HCT116 (cell line): ENCODE results near the gene TIMM29. TPM values are rescaled to one million over a fixed set of nuclear protein-coding genes. Genes with fewer than 3 reads are reported as not detected.

Experiments used
- ATAC-seq: fragments of 200-7000 bp; cut with Tn5 transposase; 2 replicates; pipeline ENCODE4 v1.9.1; 2020; ENCODE audit warnings: mild to moderate bottlenecking, moderate library complexity
- BruUV-seq: library from RNA; stranded (reverse); fragments of 400-500 nt; replicated peaks from 2 replicates; lab custom pipeline; 2021; lab: Mats Ljungman, UMichigan
- CTCF ChIA-PET: fragments of 300-600 bp; sonication (Branson Sonifier 250); formaldehyde crosslinking; loops from one replicate; lab custom pipeline; 2021; ENCODE audit warnings: antibody characterized with exemption; lab: Charles Lee
- POLR2A ChIA-PET: fragments of 300-600, 350-600 bp; sonication (Branson Sonifier 250); formaldehyde crosslinking; loops from one replicate; lab custom pipeline; 2021; ENCODE audit warnings: antibody characterized with exemption; lab: Charles Lee
- RAD21 ChIA-PET, 2 experiments: fragments of 300-600 bp; sonication (Branson Sonifier 250); formaldehyde crosslinking; loops; one replicate each; lab custom pipeline; 2023; ENCODE audit warnings: low total read pairs in 2 of 2; ENCODE audit not compliant: uncharacterized antibody in 2 of 2, unreplicated experiment in 2 of 2, low non-redundant PET in 1 of 2; lab: Charles Lee
- DNase-seq: peaks from one replicate; pipeline ENCODE4 v3.0.0-alpha.2; 2010; ENCODE audit warnings: low read depth, low spot score
- H2AFZ ChIP-seq: fragments of 200-600 bp; shearing (Covaris generic), sonication (generic); 2 replicates; pipeline ENCODE4 v1.6.1; 2017; ENCODE audit warnings: low read depth, mixed run types, mixed read lengths, antibody characterized with exemption, low read length; ENCODE audit not compliant: poor library complexity, severe bottlenecking
- H3K27ac ChIP-seq: 2 replicates; pipeline ENCODE4 v1.5.1; 2012; ENCODE audit warnings: low read depth, low read length
- H3K27me3 ChIP-seq: fragments of 200-600 bp; sonication (generic); 2 replicates; pipeline ENCODE4 v1.6.1; 2016; ENCODE audit warnings: mixed run types, low read length, mixed read lengths; ENCODE audit not compliant: insufficient read depth
- H3K36me3 ChIP-seq, 2 experiments: fragments of 200-500 bp in 1 of 2; fragments of 200-600 bp in 1 of 2; sonication (Bioruptor generic) in 1 of 2; sonication (generic) in 1 of 2; 2 replicates each; pipeline versions ENCODE4 v1.5.1 to v1.6.1; 2014 to 2016; ENCODE audit warnings: low read length in 2 of 2, inconsistent platforms in 1 of 2, mixed read lengths in 1 of 2, mixed run types in 1 of 2; ENCODE audit not compliant: insufficient read depth in 2 of 2, control insufficient read depth in 1 of 2
- H3K4me1 ChIP-seq, 2 experiments: fragments of 200-600 bp in 1 of 2; sonication (generic) in 1 of 2; 2 replicates each; pipeline versions ENCODE4 v1.5.1 to v1.6.1; 2012 to 2017; ENCODE audit warnings: low read length in 2 of 2, inconsistent platforms in 1 of 2, mild to moderate bottlenecking in 1 of 2, mixed read lengths in 1 of 2, mixed run types in 1 of 2, moderate library complexity in 1 of 2; ENCODE audit not compliant: insufficient read depth in 2 of 2, control insufficient read depth in 1 of 2
- H3K4me2 ChIP-seq: fragments of 200-600 bp; sonication (generic); 2 replicates; pipeline ENCODE4 v1.6.1; 2017; ENCODE audit warnings: mixed run types, low read length, mixed read lengths
- H3K4me3 ChIP-seq, 2 experiments: fragments of 200-600 bp in 1 of 2; sonication (generic) in 1 of 2; replicated peaks in 1 of 2; 2 replicates each; pipeline ENCODE4 v1.5.1; 2011 to 2016; ENCODE audit warnings: low read length in 2 of 2, control low read depth in 1 of 2, low read depth in 1 of 2, mild to moderate bottlenecking in 1 of 2, mixed read lengths in 1 of 2, mixed run types in 1 of 2
- H3K79me2 ChIP-seq: fragments of 200-600 bp; sonication (generic); 2 replicates; pipeline ENCODE4 v1.6.1; 2017; ENCODE audit warnings: mild to moderate bottlenecking, mixed run types, low read length, moderate library complexity, mixed read lengths; ENCODE audit not compliant: insufficient read depth
- H3K9ac ChIP-seq: fragments of 200-600 bp; sonication (generic); 2 replicates; pipeline ENCODE4 v1.6.1; 2016; ENCODE audit warnings: low read length, mixed read lengths
- H3K9me2 ChIP-seq: fragments of 200-600 bp; sonication (generic), shearing (Covaris generic); 2 replicates; pipeline ENCODE4 v1.6.1; 2017; ENCODE audit warnings: mixed run types, mild to moderate bottlenecking, moderate library complexity; ENCODE audit not compliant: insufficient read depth
- H3K9me3 ChIP-seq, 2 experiments: fragments of 200-500 bp in 1 of 2; fragments of 200-600 bp in 1 of 2; sonication (Bioruptor generic) in 1 of 2; sonication (generic) in 1 of 2; 2 replicates each; pipeline ENCODE4 v1.6.1; 2014 to 2017; ENCODE audit warnings: low read length in 2 of 2, mixed read lengths in 2 of 2, inconsistent platforms in 1 of 2, low read depth in 1 of 2, mild to moderate bottlenecking in 1 of 2, mixed run types in 1 of 2, moderate library complexity in 1 of 2; ENCODE audit not compliant: control insufficient read depth in 1 of 2, insufficient read depth in 1 of 2
- H4K20me1 ChIP-seq: fragments of 200-600 bp; sonication (generic), shearing (Covaris generic); 2 replicates; pipeline ENCODE4 v1.6.1; 2017; ENCODE audit warnings: mixed run types, mild to moderate bottlenecking, moderate library complexity; ENCODE audit not compliant: insufficient read depth
- CEBPB ChIP-seq: IDR thresholded peaks from 2 replicates; pipeline ENCODE4 v1.6.1; 2012; ENCODE audit warnings: low read depth
- EGR1 ChIP-seq: IDR thresholded peaks from 2 replicates; pipeline ENCODE4 v1.6.1; 2012; ENCODE audit warnings: low read depth
- EZH2 ChIP-seq: fragments of 200-600 bp; sonication (generic); IDR thresholded peaks from 2 replicates; pipeline ENCODE4 v1.6.1; 2017; ENCODE audit warnings: antibody characterized with exemption, mixed run types
- EZH2phosphoT487 ChIP-seq: fragments of 200-600 bp; IDR thresholded peaks from 2 replicates; pipeline ENCODE4 v1.6.1; 2018; ENCODE audit warnings: antibody characterized with exemption, borderline replicate concordance
- POLR2AphosphoS5 ChIP-seq: IDR thresholded peaks from 2 replicates; pipeline ENCODE4 v1.6.1; 2011; ENCODE audit warnings: mild to moderate bottlenecking, low read depth, low read length, moderate library complexity
- SP1 ChIP-seq: IDR thresholded peaks from 2 replicates; pipeline ENCODE4 v1.6.1; 2012; ENCODE audit warnings: low read depth
- YY1 ChIP-seq: IDR thresholded peaks from 2 replicates; pipeline ENCODE4 v1.6.1; 2011; ENCODE audit warnings: low read length, low read depth, moderate library complexity, mild to moderate bottlenecking; ENCODE audit not compliant: insufficient replicate concordance; ENCODE audit errors: extremely low read depth
- ZBTB33 ChIP-seq: IDR thresholded peaks from 2 replicates; pipeline ENCODE4 v1.6.1; 2011; ENCODE audit warnings: mild to moderate bottlenecking, low read length, moderate library complexity; ENCODE audit not compliant: insufficient replicate concordance; ENCODE audit errors: extremely low read depth
- ZFX ChIP-seq: fragments of 450-650 bp; IDR thresholded peaks from 2 replicates; pipeline ENCODE4 v1.6.1; 2017
- ZNF274 ChIP-seq: fragments of 200-500 bp; sonication (Bioruptor generic); IDR thresholded peaks from 2 replicates; pipeline ENCODE4 v1.6.1; 2014; ENCODE audit warnings: mild to moderate bottlenecking, low read depth, low read length, inconsistent platforms
- intact Hi-C: fragments of 100-400 bp; cut with micrococcal nuclease; formaldehyde crosslinking; loops from 2 replicates; pipeline ENCODE4 v1.10.0; 2022
- total RNA-seq: library from RNA; stranded (reverse); gene quantifications from one replicate; pipeline ENCODE4 v1.2.1, GENCODE V29; 2021; ENCODE audit not compliant: unreplicated experiment
- TF ChIP-seq, protein P1 (sequence below): IDR thresholded peaks from 2 replicates; pipeline ENCODE4 v1.6.1; 2012
- TF ChIP-seq, protein P2 (sequence below), 3 experiments: fragments of 200-600 bp in 1 of 3; sonication (generic) in 1 of 3; IDR thresholded peaks in 2 of 3; conservative IDR thresholded peaks in 1 of 3; 2 replicates each; pipeline ENCODE4 v1.5.1; 2012 to 2017; ENCODE audit warnings: low read depth in 2 of 3, low read length in 2 of 3, antibody characterized with exemption in 1 of 3, borderline replicate concordance in 1 of 3, control low read depth in 1 of 3, mild to moderate bottlenecking in 1 of 3, mixed read lengths in 1 of 3, mixed run types in 1 of 3, moderate library complexity in 1 of 3; ENCODE audit not compliant: insufficient read depth in 1 of 3

TIMM29 gene
- total RNA-seq, 1 experiment from 2014 or later, result 20.3 TPM

DNA sequence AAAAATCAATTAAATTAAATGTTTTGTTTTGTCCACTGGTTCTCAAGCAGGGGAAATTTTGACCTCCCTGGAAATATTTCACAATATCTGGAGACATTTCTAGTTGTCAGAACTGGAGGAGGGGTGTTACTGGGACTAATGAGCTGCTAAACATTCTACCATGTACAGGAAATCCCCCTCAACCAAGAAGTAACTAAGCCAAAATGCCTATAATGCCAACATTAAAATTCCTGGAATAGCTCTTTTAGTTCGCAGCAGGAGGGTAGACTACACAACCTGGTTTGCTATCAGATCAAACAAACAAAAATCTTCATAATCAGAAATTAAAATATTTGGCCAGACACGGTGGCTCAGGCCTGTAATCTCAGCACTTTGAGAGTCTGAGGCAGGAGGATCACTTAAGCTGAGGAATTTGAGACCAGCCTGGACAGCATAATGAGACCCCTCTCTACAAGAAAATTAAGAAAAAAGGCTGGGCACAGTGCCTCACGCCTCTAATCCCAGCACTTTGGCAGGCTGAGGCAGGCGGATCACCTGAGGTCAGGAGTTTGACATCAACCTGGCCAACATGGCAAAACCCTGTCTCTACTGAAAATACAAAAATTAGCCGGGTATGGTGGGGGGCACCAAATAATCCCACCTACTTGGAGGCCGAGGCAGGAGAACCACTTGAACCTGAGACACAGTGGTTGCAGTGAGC lies 18.5 kb downstream of the TIMM29 start:
- Histone ChIP-seq H2AFZ (no peak overlapping the region), H3K4me2 (no peak overlapping the region), H3K4me3 (no peak overlapping the region), H3K27me3 (no peaks in the 10 kb centered on the region), H3K9me2 (no peaks in the 10 kb centered on the region), H3K36me3 (no peaks in the 10 kb centered on the region), H3K79me2 (no peaks in the 10 kb centered on the region), H3K9me3 (no peaks in the 10 kb centered on the region), H3K9ac (no peak overlapping the region), H4K20me1 (no peaks in the 10 kb centered on the region), H3K4me1 (peaks cover 3 to 26% of the 10 kb centered on the region in 2 experiments), H3K27ac (no peak overlapping the region)
- intact Hi-C loops, result no loop called here
- POLR2A ChIA-PET, result interaction anchor here (0.6 kb wide), 1 partner anchor 139 kb away, joined by 3 read pairs; no protein-coding TSS in a partner anchor
- BruUV-seq, result no TSS peak
- CTCF ChIA-PET, result interaction anchor here (0.6 kb wide), 1 partner anchor 12 kb away, joined by 3 read pairs; no protein-coding TSS in a partner anchor
- DNase-seq, result no peak
- TF ChIP-seq ZBTB33, result no peak
- ATAC-seq, result no peak
- RAD21 ChIA-PET, result no interaction called here

DNA sequence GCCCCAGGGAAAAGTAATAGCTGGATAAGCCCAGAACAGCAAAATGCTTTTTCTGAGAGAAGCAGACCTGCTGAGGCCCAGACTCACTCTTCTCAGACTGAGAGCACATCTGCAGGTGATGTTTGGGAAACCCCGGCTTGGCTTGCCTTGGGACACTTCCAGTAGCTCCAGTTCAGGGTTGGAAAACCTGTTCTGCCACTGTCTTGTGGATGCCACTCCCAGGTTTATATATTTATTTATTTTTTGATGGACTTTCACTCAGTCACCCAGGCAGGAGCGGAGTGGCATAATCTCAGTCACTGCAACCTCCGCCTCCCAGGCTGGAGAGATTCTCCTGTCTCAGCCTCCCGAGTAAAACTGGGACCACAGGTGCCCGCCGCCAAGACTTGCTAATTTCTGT lies 24.2 kb downstream of the TIMM29 start:
- BruUV-seq, result no TSS peak
- Histone ChIP-seq H3K36me3 (no peaks in the 10 kb centered on the region), H3K27ac (no peak overlapping the region), H3K4me3 (no peak overlapping the region), H3K9ac (0 out of 2 replicates have a peak overlapping the region, but pooled peaks have one; percentile 2), H3K9me3 (no peaks in the 10 kb centered on the region), H4K20me1 (no peaks in the 10 kb centered on the region), H2AFZ (no peak overlapping the region), H3K4me1 (peaks cover 24 to 37% of the 10 kb centered on the region in 2 experiments)
- ATAC-seq, result peak; percentile 47
- POLR2A ChIA-PET, result interaction anchor here (1.3 kb wide), 1 partner anchor 14 kb away, joined by 3 read pairs; no protein-coding TSS in a partner anchor
- TF ChIP-seq ZNF274 (no peak), EZH2 (no peak), CEBPB (no peak), SP1 (peak; percentile 56), EZH2phosphoT487 (no peak), POLR2AphosphoS5 (no peak), EGR1 (no peak), ZFX (no peak), YY1 (no peak)
- TF ChIP-seq, protein P1, sequence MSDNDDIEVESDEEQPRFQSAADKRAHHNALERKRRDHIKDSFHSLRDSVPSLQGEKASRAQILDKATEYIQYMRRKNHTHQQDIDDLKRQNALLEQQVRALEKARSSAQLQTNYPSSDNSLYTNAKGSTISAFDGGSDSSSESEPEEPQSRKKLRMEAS, result peak; percentile 24; the same call in 1 of the 2 replicates
- TF ChIP-seq, protein P2, sequence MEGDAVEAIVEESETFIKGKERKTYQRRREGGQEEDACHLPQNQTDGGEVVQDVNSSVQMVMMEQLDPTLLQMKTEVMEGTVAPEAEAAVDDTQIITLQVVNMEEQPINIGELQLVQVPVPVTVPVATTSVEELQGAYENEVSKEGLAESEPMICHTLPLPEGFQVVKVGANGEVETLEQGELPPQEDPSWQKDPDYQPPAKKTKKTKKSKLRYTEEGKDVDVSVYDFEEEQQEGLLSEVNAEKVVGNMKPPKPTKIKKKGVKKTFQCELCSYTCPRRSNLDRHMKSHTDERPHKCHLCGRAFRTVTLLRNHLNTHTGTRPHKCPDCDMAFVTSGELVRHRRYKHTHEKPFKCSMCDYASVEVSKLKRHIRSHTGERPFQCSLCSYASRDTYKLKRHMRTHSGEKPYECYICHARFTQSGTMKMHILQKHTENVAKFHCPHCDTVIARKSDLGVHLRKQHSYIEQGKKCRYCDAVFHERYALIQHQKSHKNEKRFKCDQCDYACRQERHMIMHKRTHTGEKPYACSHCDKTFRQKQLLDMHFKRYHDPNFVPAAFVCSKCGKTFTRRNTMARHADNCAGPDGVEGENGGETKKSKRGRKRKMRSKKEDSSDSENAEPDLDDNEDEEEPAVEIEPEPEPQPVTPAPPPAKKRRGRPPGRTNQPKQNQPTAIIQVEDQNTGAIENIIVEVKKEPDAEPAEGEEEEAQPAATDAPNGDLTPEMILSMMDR (IDR thresholded peaks at IDR 0.05 in 2 of 3, conservative IDR thresholded peaks at IDR 0.05 in 1 of 3; ENCODE audit: borderline replicate concordance in 1 of 3, insufficient read depth in 1 of 3, low read depth in 2 of 3, low read length in 2 of 3), result no peak
- TF ChIP-seq, all 23 proteins: peak for 2
- ChIA-PET CTCF (interaction anchor here (1.0 kb wide), 1 partner anchor 11 kb away, joined by 7 read pairs; no protein-coding TSS in a partner anchor), RAD21 (interaction anchor here in 1 of 2 experiments (1.0 kb wide), 1 partner anchor 13 kb away, joined by 4 read pairs; no protein-coding TSS in a partner anchor)
- intact Hi-C loops, result no loop called here
- Histone ChIP-seq H3K4me2 (peak overlapping the region; percentile 44), H3K79me2 (no peaks in the 10 kb centered on the region), H3K27me3 (no peaks in the 10 kb centered on the region), H3K9me2 (no peaks in the 10 kb centered on the region)
- DNase-seq, result peak; percentile 26
